MCF 10A (cell line): ENCODE measurements around the gene DYNC2I2. TPM values are rescaled to one million over a fixed set of nuclear protein-coding genes. Genes with fewer than 3 reads are reported as not detected.
A peak's percentile ranks its signal among the peaks of the same experiment; 100 is the strongest.

Experiments used
- BruUV-seq: library from RNA; stranded (reverse); fragments of 400-500 nt; replicated peaks from 2 replicates; lab custom pipeline; 2021; lab: Mats Ljungman, UMichigan
- CTCF ChIA-PET: fragments of 300-600 bp; sonication (Branson Sonifier 250); formaldehyde crosslinking; extraction: SDS; loops from one replicate; lab custom pipeline; 2021; ENCODE audit warnings: antibody characterized with exemption, inconsistent platforms; lab: Yijun Ruan, JAX
- POLR2A ChIA-PET: fragments of 300-600, 350-650 bp; sonication (Branson Sonifier 250); formaldehyde crosslinking; extraction: SDS; loops from one replicate; lab custom pipeline; 2020; ENCODE audit warnings: antibody characterized with exemption, inconsistent platforms; lab: Yijun Ruan, JAX
- DNase-seq: peaks from one replicate; pipeline ENCODE4 v3.0.0-alpha.2; 2018; ENCODE audit not compliant: unreplicated experiment
- H3K27ac Mint-ChIP-seq: one replicate; pipeline ENCODE4 v1.8.0; 2022; ENCODE audit warnings: mild to moderate bottlenecking, low read depth, mixed read lengths; ENCODE audit not compliant: unreplicated experiment
- H3K27me3 Mint-ChIP-seq: one replicate; pipeline ENCODE4 v1.8.0; 2022; ENCODE audit warnings: mixed read lengths; ENCODE audit not compliant: insufficient read depth, unreplicated experiment
- H3K36me3 Mint-ChIP-seq: one replicate; pipeline ENCODE4 v1.8.0; 2022; ENCODE audit warnings: mild to moderate bottlenecking, moderate library complexity, mixed read lengths; ENCODE audit not compliant: insufficient read depth, unreplicated experiment
- H3K4me1 Mint-ChIP-seq: one replicate; pipeline ENCODE4 v1.8.0; 2022; ENCODE audit warnings: mixed read lengths; ENCODE audit not compliant: insufficient read depth, unreplicated experiment
- H3K4me3 Mint-ChIP-seq: one replicate; pipeline ENCODE4 v1.8.0; 2022; ENCODE audit warnings: mild to moderate bottlenecking, moderate library complexity, mixed read lengths; ENCODE audit not compliant: unreplicated experiment
- H3K9me3 Mint-ChIP-seq: one replicate; pipeline ENCODE4 v1.8.0; 2022; ENCODE audit warnings: mixed read lengths; ENCODE audit not compliant: unreplicated experiment
- CTCF ChIP-seq: fragments of 200-600 bp; IDR thresholded peaks from one replicate; pipeline ENCODE4 v1.8.0; 2022; ENCODE audit warnings: antibody characterized with exemption, mild to moderate bottlenecking; ENCODE audit not compliant: unreplicated experiment
- intact Hi-C: fragments of 100-400 bp; cut with micrococcal nuclease; formaldehyde crosslinking; loops from 2 replicates; pipeline ENCODE4 v1.14.1; 2022
- total RNA-seq: library from RNA; stranded (reverse); gene quantifications from 2 replicates; pipeline ENCODE4 v1.2.3, GENCODE V29; 2022

Gene DYNC2I2
- total RNA-seq, 1 experiment from 2014 or later: 43.7 TPM

GRCh38 chr9:128629136-128629535 is 27.5 kb downstream of the DYNC2I2 start:
- Mint-ChIP-seq H3K4me1 (peaks cover 9% of the 10 kb centered on the region), H3K9me3 (no peaks in the 10 kb centered on the region), H3K36me3 (peaks cover 100% of the 10 kb centered on the region), H3K27ac (no peak overlapping the region), H3K4me3 (no peak overlapping the region), H3K27me3 (no peaks in the 10 kb centered on the region)
- TF ChIP-seq CTCF: no peak
- BruUV-seq: no TSS peak
- CTCF ChIA-PET: no interaction called here
- intact Hi-C loops: no loop called here
- POLR2A ChIA-PET: no interaction called here
- DNase-seq: no peak

GRCh38 chr9:128628471-128629048 is 28.1 kb downstream of the DYNC2I2 start:
- no TSS peak for BruUV-seq
- POLR2A ChIA-PET: no interaction called here

GRCh38 chr9:128627906-128628305 is 28.7 kb downstream of the DYNC2I2 start:
- BruUV-seq: no TSS peak
- peak overlapping the region; percentile 42 for H3K27ac Mint-ChIP-seq
- H3K9me3 Mint-ChIP-seq: no peaks in the 10 kb centered on the region
- no peaks in the 10 kb centered on the region for H3K4me1 Mint-ChIP-seq
- intact Hi-C loops: no loop called here
- no peak for DNase-seq
- no peaks in the 10 kb centered on the region for H3K27me3 Mint-ChIP-seq
- ChIA-PET CTCF (no interaction called here), POLR2A (no interaction called here)
- H3K36me3 Mint-ChIP-seq: peaks cover 97% of the 10 kb centered on the region
- no peak for TF ChIP-seq CTCF
- H3K4me3 Mint-ChIP-seq: no peak overlapping the region

More at GRCh38 chr9:128628471-128629048, 28.1 kb downstream of the DYNC2I2 start:
- Mint-ChIP-seq H3K36me3 (peaks cover 98% of the 10 kb centered on the region), H3K4me3 (no peak overlapping the region), H3K27me3 (no peaks in the 10 kb centered on the region), H3K9me3 (no peaks in the 10 kb centered on the region), H3K4me1 (peaks cover 4% of the 10 kb centered on the region), H3K27ac (peak overlapping the region; percentile 42)
- intact Hi-C loops: no loop called here
- DNase-seq: peak; percentile 42
- CTCF ChIA-PET: no interaction called here
- no peak for TF ChIP-seq CTCF

GRCh38 chr9:128627127-128627715 is 29.4 kb downstream of the DYNC2I2 start:
- H3K36me3 Mint-ChIP-seq: peaks cover 97% of the 10 kb centered on the region
- H3K27ac Mint-ChIP-seq: no peak overlapping the region
- BruUV-seq: no TSS peak
- intact Hi-C loops: no loop called here
- H3K4me1 Mint-ChIP-seq: no peaks in the 10 kb centered on the region
- no peaks in the 10 kb centered on the region for H3K9me3 Mint-ChIP-seq
- CTCF ChIA-PET: interaction anchor here (0.5 kb wide), 1 partner anchor 179 kb away, joined by 3 read pairs; no protein-coding TSS in a partner anchor
- POLR2A ChIA-PET: no interaction called here
- TF ChIP-seq CTCF: no peak
- DNase-seq: no peak
- H3K4me3 Mint-ChIP-seq: no peak overlapping the region
- no peaks in the 10 kb centered on the region for H3K27me3 Mint-ChIP-seq
